Mesothelial cell of epicardium (in vitro differentiated cells): ENCODE data around the gene CP. TPM values are rescaled to one million over a fixed set of nuclear protein-coding genes. Genes with fewer than 3 reads are reported as not detected.
A peak's percentile ranks its signal among the peaks of the same experiment; 100 is the strongest.

ENCODE experiments used
- DNase-seq, 2 experiments: peaks; one replicate each; pipeline ENCODE4 v3.0.0; 2021; ENCODE audit warnings: low spot score in 2 of 2; ENCODE audit not compliant: unreplicated experiment in 2 of 2
- H3K27ac Mint-ChIP-seq: 2 replicates; pipeline ENCODE4 v1.8.0; 2021; ENCODE audit warnings: mixed read lengths
- H3K27me3 Mint-ChIP-seq: 2 replicates; pipeline ENCODE4 v1.8.0; 2021; ENCODE audit warnings: low read depth, mixed read lengths
- H3K36me3 Mint-ChIP-seq: 2 replicates; pipeline ENCODE4 v1.8.0; 2021; ENCODE audit warnings: mixed read lengths
- H3K4me1 Mint-ChIP-seq: 2 replicates; pipeline ENCODE4 v1.8.0; 2021; ENCODE audit warnings: mixed read lengths
- H3K4me3 Mint-ChIP-seq: 2 replicates; pipeline ENCODE4 v1.8.0; 2021; ENCODE audit warnings: mild to moderate bottlenecking, moderate library complexity, mixed read lengths
- H3K9me3 Mint-ChIP-seq: 2 replicates; pipeline ENCODE4 v1.8.0; 2021; ENCODE audit warnings: mixed read lengths
- total RNA-seq: library from RNA; stranded (reverse); gene quantifications from 3 replicates; pipeline ENCODE4 v1.2.1, GENCODE V29; 2021
- TF ChIP-seq, protein P1 (sequence below): fragments of 200-600 bp; sonication (generic); IDR thresholded peaks from one replicate; pipeline ENCODE4 v1.5.0; 2021; ENCODE audit warnings: antibody characterized with exemption; ENCODE audit not compliant: unreplicated experiment

Gene CP
- total RNA-seq, 1 donor from 2014 or later, result 22.6 TPM

DNA sequence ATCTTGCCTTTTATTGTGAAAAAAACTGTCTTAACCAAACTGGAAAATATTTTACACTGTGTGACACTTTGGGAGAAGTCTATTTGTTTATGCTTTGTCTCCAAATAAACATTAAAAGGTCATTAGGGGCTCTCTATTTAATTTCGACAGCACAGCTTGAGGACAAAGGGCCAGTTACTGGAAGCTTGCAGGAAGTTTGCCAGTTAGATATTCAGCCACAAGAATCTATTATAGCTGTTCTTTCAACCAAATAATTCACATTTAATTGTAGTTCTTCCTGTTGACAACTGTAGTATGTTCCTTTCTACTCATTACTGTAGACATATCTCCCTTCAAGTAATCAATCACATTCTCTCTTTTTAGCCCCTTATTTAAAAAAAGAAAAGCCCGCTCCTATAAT, 6.1 kb downstream of the CP start:
- TF ChIP-seq, protein P1, sequence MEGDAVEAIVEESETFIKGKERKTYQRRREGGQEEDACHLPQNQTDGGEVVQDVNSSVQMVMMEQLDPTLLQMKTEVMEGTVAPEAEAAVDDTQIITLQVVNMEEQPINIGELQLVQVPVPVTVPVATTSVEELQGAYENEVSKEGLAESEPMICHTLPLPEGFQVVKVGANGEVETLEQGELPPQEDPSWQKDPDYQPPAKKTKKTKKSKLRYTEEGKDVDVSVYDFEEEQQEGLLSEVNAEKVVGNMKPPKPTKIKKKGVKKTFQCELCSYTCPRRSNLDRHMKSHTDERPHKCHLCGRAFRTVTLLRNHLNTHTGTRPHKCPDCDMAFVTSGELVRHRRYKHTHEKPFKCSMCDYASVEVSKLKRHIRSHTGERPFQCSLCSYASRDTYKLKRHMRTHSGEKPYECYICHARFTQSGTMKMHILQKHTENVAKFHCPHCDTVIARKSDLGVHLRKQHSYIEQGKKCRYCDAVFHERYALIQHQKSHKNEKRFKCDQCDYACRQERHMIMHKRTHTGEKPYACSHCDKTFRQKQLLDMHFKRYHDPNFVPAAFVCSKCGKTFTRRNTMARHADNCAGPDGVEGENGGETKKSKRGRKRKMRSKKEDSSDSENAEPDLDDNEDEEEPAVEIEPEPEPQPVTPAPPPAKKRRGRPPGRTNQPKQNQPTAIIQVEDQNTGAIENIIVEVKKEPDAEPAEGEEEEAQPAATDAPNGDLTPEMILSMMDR, result no peak
- peaks cover 38% of the 10 kb centered on the region for H3K4me1 Mint-ChIP-seq
- no peak for DNase-seq
- H3K9me3 Mint-ChIP-seq, result peaks cover 9% of the 10 kb centered on the region
- peak overlapping the region; percentile 82 for H3K27ac Mint-ChIP-seq
- H3K27me3 Mint-ChIP-seq, result no peaks in the 10 kb centered on the region
- H3K36me3 Mint-ChIP-seq, result no peaks in the 10 kb centered on the region
- H3K4me3 Mint-ChIP-seq, result no peak overlapping the region

DNA sequence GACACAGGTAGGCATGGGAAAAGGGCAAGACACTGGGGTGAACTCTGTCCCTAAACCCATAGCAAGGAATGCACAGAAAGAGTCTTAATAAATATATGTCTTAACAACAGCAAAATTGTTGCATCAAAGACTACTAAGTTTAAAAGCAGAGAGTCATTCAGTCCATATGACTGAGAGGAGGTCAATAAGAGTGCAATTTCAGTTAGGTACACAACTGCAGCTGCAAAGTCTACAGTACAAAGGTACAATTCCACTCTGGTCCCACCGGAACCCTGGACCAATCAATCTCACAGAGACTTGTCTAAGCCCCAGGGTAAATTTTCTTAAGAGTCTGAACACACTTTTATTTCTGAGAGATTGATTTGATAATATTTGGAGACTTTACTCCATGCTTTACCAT, 6.9 kb downstream of the CP start:
- H3K9me3 Mint-ChIP-seq, result peaks cover 9% of the 10 kb centered on the region
- TF ChIP-seq, protein P1, result no peak
- no peaks in the 10 kb centered on the region for H3K27me3 Mint-ChIP-seq
- peak overlapping the region; percentile 73 for H3K27ac Mint-ChIP-seq
- no peak for DNase-seq
- no peak overlapping the region for H3K4me3 Mint-ChIP-seq
- no peaks in the 10 kb centered on the region for H3K36me3 Mint-ChIP-seq
- peaks cover 42% of the 10 kb centered on the region for H3K4me1 Mint-ChIP-seq

DNA sequence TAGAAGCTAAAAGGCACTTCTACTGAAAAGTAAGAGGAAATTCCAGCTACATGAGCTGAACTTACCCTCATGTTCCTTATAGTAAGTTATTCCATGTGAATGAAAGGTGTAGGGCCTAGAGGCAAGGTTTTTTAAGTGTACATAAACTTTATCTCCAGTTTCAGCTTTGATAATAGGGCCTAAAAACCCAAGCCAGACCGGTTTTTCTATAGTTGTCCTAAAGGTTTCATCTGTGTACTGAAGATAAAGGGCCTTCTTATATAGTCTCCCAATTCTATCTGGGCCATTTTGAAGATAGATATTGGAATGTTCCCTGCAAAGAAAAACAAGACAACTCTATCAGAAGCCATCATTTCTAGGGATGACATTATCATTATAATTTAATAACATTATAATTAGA, 9.2 kb downstream of the CP start:
- H3K27me3 Mint-ChIP-seq, result no peaks in the 10 kb centered on the region
- no peak for DNase-seq
- TF ChIP-seq, protein P1, result no peak

GRCh38 chr3:149209431-149209830, 12.2 kb downstream of the CP start:
- Mint-ChIP-seq H3K36me3 (no peaks in the 10 kb centered on the region), H3K4me1 (peaks cover 54% of the 10 kb centered on the region), H3K27ac (peak overlapping the region; percentile 88), H3K27me3 (no peaks in the 10 kb centered on the region), H3K9me3 (peaks cover 4% of the 10 kb centered on the region), H3K4me3 (no peak overlapping the region)
- TF ChIP-seq, protein P1, result no peak
- DNase-seq, result no peak

More for the DNA sequence above, 9.2 kb downstream of the CP start:
- Mint-ChIP-seq H3K4me3 (no peak overlapping the region), H3K27ac (peak overlapping the region; percentile 39), H3K36me3 (no peaks in the 10 kb centered on the region), H3K4me1 (peaks cover 53% of the 10 kb centered on the region), H3K9me3 (peaks cover 4% of the 10 kb centered on the region)

DNA sequence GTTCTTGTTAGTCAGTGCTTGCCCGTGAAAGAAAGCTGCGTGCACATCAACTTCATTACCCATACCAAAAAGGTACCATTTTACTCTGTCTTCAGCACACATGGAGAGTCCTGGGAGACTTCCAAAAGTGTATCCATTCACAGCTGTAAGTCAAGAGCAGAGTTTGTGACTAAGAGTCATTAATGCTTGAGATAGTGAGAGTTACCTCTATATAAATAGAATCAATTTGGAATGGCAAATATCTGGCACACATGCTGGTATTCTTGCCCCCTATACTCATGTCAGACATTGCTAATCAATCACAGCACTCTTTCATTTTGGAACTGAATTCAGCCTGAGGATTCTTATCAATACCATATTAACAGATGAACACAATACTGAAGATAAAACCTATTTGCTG, 14.2 kb downstream of the CP start:
- Mint-ChIP-seq H3K27me3 (no peaks in the 10 kb centered on the region), H3K9me3 (peaks cover 4% of the 10 kb centered on the region), H3K4me1 (peaks cover 54% of the 10 kb centered on the region), H3K36me3 (no peaks in the 10 kb centered on the region), H3K4me3 (no peak overlapping the region), H3K27ac (peak overlapping the region; percentile 70)
- TF ChIP-seq, protein P1, result no peak
- DNase-seq, result no peak
